ENCODE data around the gene HIGD2B. TPM values are rescaled to one million over a fixed set of nuclear protein-coding genes. Genes with fewer than 3 reads are reported as not detected.

HIGD2B gene
- total RNA-seq, 2 experiments from 2014 or later, result 0.20 TPM; not detected in 1

Other genes with a start within 250 kb of the HIGD2B start
- gene ARIH1, start 211.9 kb downstream of the HIGD2B start, total RNA-seq, result 100 to 1,000 TPM; 133 to 138 TPM
- not detected for gene GOLGA6B, start 31.5 kb downstream of the HIGD2B start, total RNA-seq
- 10 to 100 TPM; 14.5 to 16.2 TPM for gene BBS4, start within 50 bp of the HIGD2B start, total RNA-seq
- gene ADPGK, start 97.6 kb upstream of the HIGD2B start, total RNA-seq, result 10 to 100 TPM; 83.6 to 84.7 TPM

Data from activated CD4-positive, alpha-beta memory T cell treated with anti-CD3 and anti-CD28 coated beads, Interleukin-2, amount 10 ng/mL, durations not matched to agents 7 days and 5 days (primary cell).